NCI-H2107 (cell line): Measurements from ENCODE around the gene RAB5IF.
"Not testable (repeated sequence)": the region's sequence is repeated elsewhere in the genome, so short reads cannot be mapped to it uniquely, and the experiment has no call there.

Experiments
- DNase-seq: peaks from one replicate; lab custom pipeline; 2025; lab: John Stamatoyannopoulos, UW

RAB5IF gene

GRCh38 chr20:36629719-36630681 lies 24.4 kb downstream of the RAB5IF start:
- DNase-seq = no peak

- DNase-seq = no peak
Measured at GRCh38 chr20:36631646-36632045, 26.1 kb downstream of the RAB5IF start.

GRCh38 chr20:36632147-36632486 lies 26.5 kb downstream of the RAB5IF start:
- DNase-seq = no peak

- DNase-seq = no peak
Measured at GRCh38 chr20:36632487-36633284, 27.1 kb downstream of the RAB5IF start.

GRCh38 chr20:36633285-36633772 lies 27.8 kb downstream of the RAB5IF start:
- no peak for DNase-seq

- DNase-seq = no peak
Measured at GRCh38 chr20:36634342-36634741, 28.8 kb downstream of the RAB5IF start.

GRCh38 chr20:36638876-36639400 lies 33.4 kb downstream of the RAB5IF start:
- DNase-seq = not testable (repeated sequence)

GRCh38 chr20:36641506-36641843 lies 35.9 kb downstream of the RAB5IF start:
- DNase-seq = no peak

- DNase-seq = no peak
Measured at GRCh38 chr20:36642136-36642535, 36.6 kb downstream of the RAB5IF start.

- DNase-seq = no peak
Measured at GRCh38 chr20:36644032-36644705, 38.6 kb downstream of the RAB5IF start.

- DNase-seq = no peak
Measured at GRCh38 chr20:36644706-36645095, 39.1 kb downstream of the RAB5IF start.

- no peak for DNase-seq
Measured at GRCh38 chr20:36645353-36645752, 39.8 kb downstream of the RAB5IF start.

- no peak for DNase-seq
Measured at GRCh38 chr20:36645998-36646397, 40.4 kb downstream of the RAB5IF start, which contains the start of gene SLA2. SLA2 (minus strand) TSS chr20:36646196; CDS start chr20:36641335, 4,861 bp downstream.

- no peak for DNase-seq
Measured at GRCh38 chr20:36646678-36647077, 41.1 kb downstream of the RAB5IF start.

- no peak for DNase-seq
Measured at GRCh38 chr20:36647196-36648121, 41.9 kb downstream of the RAB5IF start.

- DNase-seq = no peak
Measured at GRCh38 chr20:36653456-36653855, 47.9 kb downstream of the RAB5IF start.

- DNase-seq = no peak
Measured at GRCh38 chr20:36654506-36654905, 48.9 kb downstream of the RAB5IF start.

GRCh38 chr20:36655004-36655403 lies 49.4 kb downstream of the RAB5IF start:
- DNase-seq = no peak

- no peak for DNase-seq
Measured at GRCh38 chr20:36656733-36657132, 51.2 kb downstream of the RAB5IF start.

- no peak for DNase-seq
Measured at GRCh38 chr20:36658300-36658699, 52.7 kb downstream of the RAB5IF start.
